ENCODE results near the gene TWF2.

TWF2 gene

GRCh38 chr3:52194485-52195290 lies 44.3 kb downstream of the TWF2 start:
- no peak for DNase-seq (ENCODE audit: low spot score)
- TF ChIP-seq, protein P1, sequence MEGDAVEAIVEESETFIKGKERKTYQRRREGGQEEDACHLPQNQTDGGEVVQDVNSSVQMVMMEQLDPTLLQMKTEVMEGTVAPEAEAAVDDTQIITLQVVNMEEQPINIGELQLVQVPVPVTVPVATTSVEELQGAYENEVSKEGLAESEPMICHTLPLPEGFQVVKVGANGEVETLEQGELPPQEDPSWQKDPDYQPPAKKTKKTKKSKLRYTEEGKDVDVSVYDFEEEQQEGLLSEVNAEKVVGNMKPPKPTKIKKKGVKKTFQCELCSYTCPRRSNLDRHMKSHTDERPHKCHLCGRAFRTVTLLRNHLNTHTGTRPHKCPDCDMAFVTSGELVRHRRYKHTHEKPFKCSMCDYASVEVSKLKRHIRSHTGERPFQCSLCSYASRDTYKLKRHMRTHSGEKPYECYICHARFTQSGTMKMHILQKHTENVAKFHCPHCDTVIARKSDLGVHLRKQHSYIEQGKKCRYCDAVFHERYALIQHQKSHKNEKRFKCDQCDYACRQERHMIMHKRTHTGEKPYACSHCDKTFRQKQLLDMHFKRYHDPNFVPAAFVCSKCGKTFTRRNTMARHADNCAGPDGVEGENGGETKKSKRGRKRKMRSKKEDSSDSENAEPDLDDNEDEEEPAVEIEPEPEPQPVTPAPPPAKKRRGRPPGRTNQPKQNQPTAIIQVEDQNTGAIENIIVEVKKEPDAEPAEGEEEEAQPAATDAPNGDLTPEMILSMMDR (IDR thresholded peaks at IDR 0.05; ENCODE audit: extremely low read depth, insufficient read depth, missing control alignments): no peak
- in situ Hi-C loops (cut with MboI; ENCODE audit: low pct_unique_long_range_greater_than_20kb, low sequenced_read_pairs, unreplicated experiment): no loop called here

DNA sequence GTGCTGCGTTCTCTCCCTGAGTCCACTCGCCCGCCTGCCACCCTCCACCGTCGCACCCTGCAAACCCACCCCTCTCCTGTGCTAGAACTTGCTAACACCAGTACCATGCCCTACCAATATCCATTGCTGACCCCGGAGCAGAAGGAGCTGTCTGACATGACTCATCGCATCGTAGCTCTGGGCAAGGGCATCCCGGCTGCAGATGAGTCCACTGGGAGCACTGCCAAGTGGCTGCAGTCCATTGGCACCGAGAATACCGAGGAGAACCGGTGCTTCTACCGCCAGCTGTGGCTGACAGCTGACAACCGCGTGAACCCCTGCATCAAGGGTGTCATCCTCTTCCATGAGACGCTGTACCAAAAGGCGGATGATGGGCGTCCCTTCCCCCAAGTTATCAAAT lies 45.9 kb downstream of the TWF2 start:
- in situ Hi-C loops (cut with MboI; ENCODE audit: low pct_unique_long_range_greater_than_20kb, low sequenced_read_pairs, unreplicated experiment): no loop called here
- TF ChIP-seq, protein P1 (IDR thresholded peaks at IDR 0.05; ENCODE audit: extremely low read depth, insufficient read depth, missing control alignments): no peak
- no peak for DNase-seq (ENCODE audit: low spot score)

- DNase-seq (ENCODE audit: low spot score): no peak
- in situ Hi-C loops (cut with MboI; ENCODE audit: low pct_unique_long_range_greater_than_20kb, low sequenced_read_pairs, unreplicated experiment): no loop called here
These were observed 47.3 kb downstream of the TWF2 start for GRCh38 chr3:52191663-52192062.

DNA sequence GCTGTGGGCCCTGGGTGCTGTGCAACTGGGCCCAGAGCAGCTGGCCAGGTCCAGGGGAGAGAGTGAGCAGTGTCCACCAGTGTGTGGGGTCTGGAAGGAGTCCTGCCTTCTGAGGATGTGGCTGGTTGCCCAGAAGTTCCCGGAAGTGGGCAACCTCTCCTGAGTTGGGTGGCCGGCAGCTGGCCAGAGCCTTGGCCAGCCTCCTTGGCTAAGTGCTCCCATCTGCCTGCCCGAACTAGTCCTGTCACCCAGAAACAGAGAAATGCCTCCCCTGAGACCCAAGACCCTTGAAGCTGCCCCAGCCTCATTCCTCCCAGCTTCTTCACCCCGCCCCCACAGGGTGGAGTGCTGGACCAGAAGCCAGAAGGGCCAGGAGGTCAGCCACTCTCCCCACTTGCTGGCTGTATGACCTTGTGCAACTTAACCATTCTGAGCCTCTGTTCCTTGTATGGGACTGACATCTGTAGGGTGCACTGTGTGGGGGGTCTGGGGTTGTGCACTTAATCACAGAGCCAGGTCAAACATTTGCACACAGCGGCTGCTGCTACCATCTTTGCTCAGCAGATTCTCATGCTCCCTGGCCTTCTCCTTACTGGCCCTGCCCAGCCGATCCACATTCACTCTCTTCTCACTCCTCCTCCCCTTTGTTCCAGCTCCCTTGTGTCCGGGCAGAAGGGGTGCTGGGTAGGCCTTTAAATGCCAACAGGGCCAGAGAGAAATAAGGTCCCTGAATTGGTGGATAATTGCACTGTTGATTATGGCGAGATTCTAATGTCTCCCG lies 48.5 kb downstream of the TWF2 start:
- in situ Hi-C loops (cut with MboI; ENCODE audit: low pct_unique_long_range_greater_than_20kb, low sequenced_read_pairs, unreplicated experiment): no loop called here
- TF ChIP-seq, protein P1 (IDR thresholded peaks at IDR 0.05; ENCODE audit: extremely low read depth, insufficient read depth, missing control alignments): no peak
- no peak for DNase-seq (ENCODE audit: low spot score)

More at GRCh38 chr3:52191663-52192062, 47.3 kb downstream of the TWF2 start:
- TF ChIP-seq, protein P1 (IDR thresholded peaks at IDR 0.05; ENCODE audit: extremely low read depth, insufficient read depth, missing control alignments): no peak

DNA sequence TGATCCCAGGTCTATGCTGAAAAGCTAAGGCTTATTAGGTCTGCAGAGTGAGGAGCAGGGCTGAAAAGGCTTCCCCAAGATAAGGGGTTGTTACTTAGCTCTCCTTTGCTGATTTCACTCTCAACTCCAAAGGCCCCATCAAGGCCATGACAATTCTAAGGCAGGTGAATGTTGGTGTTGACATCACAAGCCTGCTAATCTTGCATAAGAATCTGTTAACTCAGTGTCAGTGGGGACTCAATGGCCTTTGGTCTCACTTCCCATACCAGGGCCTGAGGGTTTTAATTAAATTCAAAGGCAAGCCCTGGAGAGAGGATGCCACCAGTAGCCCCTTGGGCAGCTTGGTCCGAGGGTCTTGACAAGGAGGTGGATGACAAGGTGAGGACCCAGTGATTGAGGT lies 50.4 kb downstream of the TWF2 start:
- DNase-seq (ENCODE audit: low spot score): no peak
- in situ Hi-C loops (cut with MboI; ENCODE audit: low pct_unique_long_range_greater_than_20kb, low sequenced_read_pairs, unreplicated experiment): no loop called here
- TF ChIP-seq, protein P1 (IDR thresholded peaks at IDR 0.05; ENCODE audit: extremely low read depth, insufficient read depth, missing control alignments): no peak

- in situ Hi-C loops (cut with MboI; ENCODE audit: low pct_unique_long_range_greater_than_20kb, low sequenced_read_pairs, unreplicated experiment): no loop called here
- TF ChIP-seq, protein P1 (IDR thresholded peaks at IDR 0.05; ENCODE audit: extremely low read depth, insufficient read depth, missing control alignments): no peak
- DNase-seq (ENCODE audit: low spot score): no peak
These were observed 52.2 kb downstream of the TWF2 start for GRCh38 chr3:52186729-52187128.
